Right renal pelvis (tissue), 4 donors: ENCODE measurements around the gene RAB3IL1. TPM values are rescaled to one million over a fixed set of nuclear protein-coding genes. Genes with fewer than 3 reads are reported as not detected.

ENCODE experiments used
- DNase-seq, 4 donors: peaks; one replicate each; pipeline ENCODE4 v3.0.0-alpha.2; 2013; ENCODE audit warnings: low read depth in 4 of 4, low spot score in 3 of 4, missing footprints in 1 of 4
- polyA plus RNA-seq, 4 donors: library from polyadenylated mRNA; unstranded; fragments of 120-200 nt; gene quantifications; one replicate each; pipeline ENCODE4 v1.2.1, GENCODE V29; 2013; ENCODE audit not compliant: insufficient read length in 4 of 4

RAB3IL1 gene
- polyA plus RNA-seq, 4 donors = 19.7 to 29.7 (median 21.9) TPM

DNA sequence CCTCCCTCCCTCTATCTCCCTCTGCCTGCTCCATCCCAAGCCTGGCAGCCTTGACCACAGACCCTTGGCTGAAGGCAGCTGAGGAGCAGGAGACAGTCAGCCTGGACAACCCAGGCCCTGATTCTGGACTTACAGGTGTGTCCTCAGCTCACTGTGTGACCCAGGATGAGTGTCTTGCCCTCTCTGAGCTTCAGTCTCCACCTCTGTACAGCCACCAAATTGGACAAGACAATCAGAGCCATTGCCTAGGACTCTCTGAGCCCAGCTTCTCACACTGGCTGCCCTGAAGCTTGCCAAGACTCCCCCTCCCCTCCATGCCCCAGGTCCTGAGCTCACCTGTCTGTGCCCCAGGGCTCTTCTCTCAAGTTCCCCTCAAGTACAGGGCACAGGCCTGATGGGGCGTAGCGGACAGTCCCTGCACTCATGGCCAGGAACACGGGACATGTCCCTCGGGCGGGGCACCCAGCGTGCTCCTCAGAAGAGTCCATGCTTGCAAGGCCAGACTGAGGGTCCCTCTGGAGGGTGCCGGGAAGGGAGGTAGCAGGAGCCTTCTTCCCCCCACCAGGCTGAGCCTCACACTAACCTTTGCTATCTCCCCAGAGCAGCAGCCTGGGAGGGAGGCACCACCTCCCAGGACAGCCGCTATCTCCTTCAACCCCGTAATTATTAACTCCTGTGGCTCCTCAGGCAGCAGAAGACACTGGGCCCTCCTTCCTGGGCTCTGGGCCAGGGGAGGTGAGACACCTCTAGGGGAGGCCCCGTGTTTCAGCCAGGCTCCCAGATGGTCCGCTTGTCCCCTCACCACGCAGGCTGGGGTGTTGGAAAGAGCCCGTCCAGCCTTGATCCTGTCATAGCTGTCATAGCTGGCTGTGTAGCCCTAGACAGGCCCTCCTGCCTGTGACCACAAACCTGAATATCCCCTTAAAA, 2.6 kb upstream of the RAB3IL1 start:
- no peak for DNase-seq

- no peak for DNase-seq
Measured at GRCh38 chr11:61918938-61919704, 1.8 kb upstream of the RAB3IL1 start.

- DNase-seq = no peak
Measured at GRCh38 chr11:61918251-61918937, 1.0 kb upstream of the RAB3IL1 start.

DNA sequence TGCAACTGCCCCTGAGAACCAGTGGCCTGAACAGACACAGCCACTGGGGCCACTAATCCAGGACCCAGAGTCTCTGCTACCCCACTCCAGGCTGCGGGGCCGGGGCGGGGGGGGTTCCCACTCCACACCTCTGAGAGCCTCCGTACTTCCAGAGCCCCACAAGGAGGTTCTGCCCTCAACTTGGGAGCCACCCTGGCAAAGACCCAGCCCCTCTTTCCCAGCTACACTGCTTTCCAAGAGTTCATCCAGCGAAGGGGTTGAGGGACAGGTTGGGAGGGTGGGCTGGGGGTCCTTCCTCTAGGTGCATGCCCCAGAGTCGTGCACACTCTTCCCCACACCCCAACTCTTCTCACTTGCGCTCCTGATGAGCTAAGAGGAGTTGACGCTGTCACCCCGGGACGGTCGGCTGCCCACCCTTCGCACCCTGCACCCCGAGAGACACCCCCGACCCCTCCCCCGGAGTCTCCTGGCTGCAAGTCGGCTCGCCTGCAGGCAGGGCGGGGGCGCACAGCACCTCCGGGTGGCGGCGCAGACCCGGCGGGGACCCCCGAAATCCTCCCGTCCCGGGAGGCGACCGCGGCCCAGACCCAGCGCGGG, 531 bp downstream of the RAB3IL1 start:
- no peak for DNase-seq

DNA sequence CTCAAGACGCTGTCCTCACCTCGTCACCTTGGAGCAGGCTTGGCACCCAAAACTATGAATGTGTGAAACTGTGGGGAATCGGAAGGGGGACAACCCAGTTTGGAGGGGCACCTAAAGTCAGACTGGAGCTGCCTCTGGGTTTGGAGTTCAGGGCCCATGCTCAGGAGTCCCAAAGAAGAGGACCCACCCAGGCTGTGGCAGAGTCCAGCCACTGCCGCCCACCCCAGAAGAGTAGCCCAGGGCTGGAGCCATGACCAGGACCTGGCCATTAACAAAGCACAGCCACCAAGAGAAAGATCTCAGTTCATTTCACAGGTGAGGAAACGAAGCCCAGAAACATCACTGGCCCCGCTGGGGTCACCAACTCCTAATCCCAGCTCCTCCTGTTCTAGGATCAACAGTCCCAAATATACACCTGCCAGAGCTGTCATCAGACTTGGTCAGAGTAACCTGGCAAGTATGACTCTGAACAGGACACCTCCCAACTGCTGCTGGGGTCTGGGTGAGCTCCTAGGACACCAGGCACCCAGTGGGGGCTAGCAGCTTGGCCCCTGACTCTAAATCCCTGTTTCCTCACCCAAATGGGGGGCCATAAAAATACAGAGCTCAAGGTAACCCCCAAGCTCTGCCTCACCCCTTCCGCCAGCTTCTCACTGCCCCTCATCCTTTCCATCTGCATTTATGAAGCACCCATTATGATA, 2.7 kb downstream of the RAB3IL1 start:
- no peak for DNase-seq

DNA sequence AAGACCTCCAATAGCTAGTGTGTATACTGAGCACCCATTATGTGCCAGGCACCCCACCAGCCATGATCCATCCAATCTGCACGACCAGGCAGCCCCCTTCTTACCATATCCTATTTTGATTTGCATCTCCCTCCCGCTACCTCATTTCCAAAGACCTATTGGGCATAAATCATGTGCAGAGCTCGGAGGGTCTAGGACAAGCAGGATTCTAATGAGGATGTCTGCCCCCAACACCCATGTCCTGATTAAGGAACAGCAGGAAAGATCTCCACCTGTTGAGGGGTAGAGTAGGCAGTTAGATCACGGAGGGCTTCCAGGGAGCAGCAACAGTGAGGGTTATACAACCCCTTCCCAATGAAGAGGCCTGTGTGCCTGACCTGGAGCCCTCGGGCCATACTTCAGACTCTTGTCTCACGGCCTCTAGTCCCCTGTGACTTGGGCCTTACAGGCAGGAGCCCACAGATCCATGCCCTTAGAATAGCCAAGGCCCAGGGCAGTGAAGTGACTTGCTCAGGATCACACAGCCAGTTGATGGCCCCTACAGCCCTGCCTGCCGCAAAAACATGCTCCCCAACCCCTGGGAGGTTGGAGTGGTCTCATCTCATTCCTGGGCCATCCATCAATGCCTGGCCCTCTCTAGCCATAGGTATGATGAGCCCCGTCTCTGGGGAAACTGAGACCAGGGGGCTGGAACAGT, 3.5 kb downstream of the RAB3IL1 start:
- no peak for DNase-seq

DNA sequence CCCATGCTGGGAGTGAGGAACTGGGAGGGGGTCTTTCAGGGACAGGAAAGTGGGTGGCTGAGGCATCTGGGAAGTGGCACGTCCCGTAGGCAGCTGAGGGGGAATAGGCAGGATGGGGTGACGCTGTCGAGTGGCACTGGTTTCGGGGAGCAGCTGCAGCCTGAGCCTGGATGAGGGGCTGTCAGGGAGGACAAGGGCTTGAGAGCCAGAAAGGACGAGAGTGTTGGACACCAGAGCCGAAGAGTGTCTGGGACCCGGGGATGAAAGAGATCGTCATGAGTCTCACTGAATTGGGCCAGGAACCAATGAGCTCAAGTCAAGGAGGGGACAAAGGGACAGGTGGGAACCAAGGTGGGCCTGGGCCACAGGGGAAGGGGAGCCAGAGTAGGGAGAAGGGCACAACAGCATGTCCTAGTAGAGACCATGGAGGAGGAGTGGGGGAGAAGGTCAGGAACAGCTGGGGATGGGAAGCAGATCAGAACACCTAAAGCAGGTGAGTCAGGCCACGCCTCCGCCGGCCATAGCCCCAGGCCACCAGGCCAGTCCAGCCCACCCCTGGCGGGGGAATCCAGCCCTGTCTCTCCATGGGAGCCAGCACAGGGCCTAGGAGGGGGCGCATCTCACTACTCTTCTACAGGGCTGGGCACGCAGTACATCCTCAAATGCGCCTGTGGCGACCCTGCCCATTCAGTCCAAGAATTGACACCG, 4.2 kb downstream of the RAB3IL1 start:
- no peak for DNase-seq

GRCh38 chr11:61912530-61912898, 4.9 kb downstream of the RAB3IL1 start:
- DNase-seq = no peak

- no peak for DNase-seq
Measured at GRCh38 chr11:61911701-61912529, 5.5 kb downstream of the RAB3IL1 start.

- DNase-seq = no peak
Measured at GRCh38 chr11:61911128-61911700, 6.2 kb downstream of the RAB3IL1 start.

DNA sequence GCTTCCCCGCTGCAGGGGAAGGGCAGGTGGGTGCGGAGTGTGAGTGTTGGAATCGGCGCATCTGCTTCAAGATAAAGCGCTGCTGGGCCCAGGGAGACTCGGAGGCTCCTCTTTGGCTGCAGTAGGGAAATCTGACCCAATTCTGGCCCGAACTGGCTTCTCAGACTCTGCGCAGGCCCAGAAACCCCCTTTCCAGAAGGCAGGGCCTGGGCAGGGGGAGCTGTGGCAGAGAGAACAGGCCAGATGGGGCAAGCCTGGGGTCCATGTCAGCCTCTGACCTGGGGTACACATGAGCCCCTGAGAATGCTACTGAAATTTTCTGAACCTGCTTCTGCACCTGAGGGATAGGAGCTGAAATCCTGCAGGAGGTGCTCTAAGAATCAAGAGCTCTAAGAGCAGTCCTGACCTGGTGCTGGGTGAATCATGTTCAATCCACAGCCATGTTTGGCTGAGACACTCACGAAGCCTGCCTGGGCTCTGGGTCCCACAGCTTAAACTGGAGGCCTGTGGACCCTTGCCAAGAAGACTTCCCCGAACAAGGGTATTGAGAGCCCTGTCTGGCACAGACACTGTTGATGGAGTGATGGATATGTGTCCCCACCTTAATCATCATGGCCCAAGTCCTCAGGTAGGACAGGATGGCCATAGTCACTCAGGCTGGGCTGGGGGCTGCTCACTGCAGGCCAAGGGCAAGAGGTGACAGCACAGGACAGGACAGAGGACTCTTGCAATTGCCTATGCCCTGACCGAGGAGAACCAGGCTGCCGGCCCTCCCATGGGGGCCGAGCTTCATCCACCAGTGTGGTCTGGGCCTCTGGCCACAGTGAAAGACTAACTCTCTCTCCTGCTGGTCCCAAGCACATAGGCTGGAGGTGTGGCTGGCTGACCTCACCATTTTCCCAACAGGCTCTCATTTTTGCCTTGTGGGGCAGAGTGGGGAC, 6.9 kb downstream of the RAB3IL1 start:
- no peak for DNase-seq

GRCh38 chr11:61908730-61909316, 8.5 kb downstream of the RAB3IL1 start:
- no peak for DNase-seq

DNA sequence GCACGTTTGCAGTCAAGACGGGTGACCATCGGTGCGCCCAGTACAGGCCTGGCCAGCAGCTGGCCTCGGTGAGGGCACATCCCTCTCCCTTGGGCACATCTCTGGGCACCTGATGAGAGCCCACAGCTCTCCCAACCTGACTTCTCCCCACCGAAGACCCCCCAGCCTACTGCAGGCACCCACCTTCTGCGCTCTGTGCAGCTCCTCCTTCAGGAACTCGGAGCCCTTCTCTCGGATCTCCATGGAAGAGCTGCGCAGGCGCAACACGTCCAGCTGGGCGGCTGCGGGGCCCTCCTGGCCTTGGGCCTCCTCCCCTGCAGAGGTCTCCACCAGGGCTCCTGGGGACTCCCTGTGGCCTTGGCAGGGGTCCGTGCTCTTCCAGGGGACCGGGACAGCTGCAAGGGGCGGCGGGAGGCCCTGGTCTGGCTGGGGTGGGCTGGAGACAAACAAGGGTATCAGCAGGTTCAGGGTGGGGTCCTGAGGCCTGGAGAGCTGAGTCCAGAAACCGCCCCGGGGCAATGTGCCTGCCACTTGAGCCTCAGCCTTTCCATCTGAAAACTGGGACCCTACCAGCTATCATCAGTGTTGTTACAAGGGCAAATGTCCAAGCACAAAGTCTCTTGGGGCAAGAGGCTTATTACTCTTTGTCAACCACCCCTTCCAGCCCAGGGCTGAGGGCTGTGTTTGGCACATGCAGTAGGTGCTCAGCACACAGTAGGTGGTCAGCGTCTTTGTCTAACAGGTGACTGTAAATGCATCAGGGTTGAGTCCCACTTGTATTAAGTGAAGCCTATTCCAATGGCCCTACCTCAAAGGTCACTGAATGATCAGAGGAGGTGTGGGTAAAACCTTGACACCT, 9.3 kb downstream of the RAB3IL1 start:
- no peak for DNase-seq

DNA sequence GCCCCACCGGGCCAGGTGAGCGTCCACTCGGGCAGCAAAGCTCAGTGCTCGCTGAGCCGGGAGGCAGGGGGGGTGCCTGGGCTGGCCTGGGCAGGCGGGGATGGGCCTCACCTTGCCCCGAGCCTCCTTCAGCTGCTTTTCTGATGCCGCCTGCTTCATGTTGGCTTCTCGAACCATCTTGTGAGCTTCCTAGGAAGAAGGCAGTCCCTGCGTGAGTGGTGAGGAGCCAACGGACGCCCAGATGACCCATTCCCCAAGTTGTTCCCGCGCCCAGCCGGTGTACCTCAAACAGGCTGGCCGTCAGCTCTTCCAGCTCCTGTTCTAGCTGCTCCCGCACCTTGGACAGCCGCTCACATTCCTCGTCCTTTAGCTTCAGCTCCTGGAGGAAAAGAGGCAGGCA, 10.1 kb downstream of the RAB3IL1 start:
- DNase-seq = no peak

- DNase-seq = no peak
Measured at GRCh38 chr11:61906522-61906909, 10.8 kb downstream of the RAB3IL1 start.
